GM15510 (cell line): ENCODE data around the gene MRPL54.

Source experiments
- POLR2A ChIP-seq: IDR thresholded peaks from 3 replicates; pipeline ENCODE4 v1.6.1; 2011; ENCODE audit warnings: borderline replicate concordance; ENCODE audit not compliant: insufficient read length; ENCODE audit errors: extremely low read depth

The MRPL54 gene

GRCh38 chr19:3775374-3775711 lies 12.9 kb downstream of the MRPL54 start:
- TF ChIP-seq POLR2A = no peak

DNA sequence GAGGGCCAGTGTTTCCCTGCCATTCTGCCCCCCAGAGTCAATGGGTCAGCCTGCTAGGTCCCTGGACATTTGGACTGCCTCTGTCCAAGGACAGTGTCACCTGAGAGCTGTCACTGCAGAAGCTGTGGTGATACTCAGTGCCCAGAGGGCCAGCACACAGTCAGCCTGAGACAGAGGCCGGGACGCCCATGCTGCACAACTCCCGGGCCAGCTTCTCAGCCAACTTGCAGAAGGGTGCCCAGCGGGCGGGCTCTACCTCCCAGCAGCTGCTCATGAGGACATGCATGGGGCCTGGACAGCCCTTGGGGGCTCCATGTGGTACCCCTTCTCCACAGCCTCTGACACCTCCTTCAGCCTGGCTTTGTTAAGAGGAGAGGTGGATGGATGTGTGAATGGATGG lies 13.3 kb downstream of the MRPL54 start:
- TF ChIP-seq POLR2A = no peak

- TF ChIP-seq POLR2A = no peak
Measured at GRCh38 chr19:3776479-3777040, 14.1 kb downstream of the MRPL54 start.

DNA sequence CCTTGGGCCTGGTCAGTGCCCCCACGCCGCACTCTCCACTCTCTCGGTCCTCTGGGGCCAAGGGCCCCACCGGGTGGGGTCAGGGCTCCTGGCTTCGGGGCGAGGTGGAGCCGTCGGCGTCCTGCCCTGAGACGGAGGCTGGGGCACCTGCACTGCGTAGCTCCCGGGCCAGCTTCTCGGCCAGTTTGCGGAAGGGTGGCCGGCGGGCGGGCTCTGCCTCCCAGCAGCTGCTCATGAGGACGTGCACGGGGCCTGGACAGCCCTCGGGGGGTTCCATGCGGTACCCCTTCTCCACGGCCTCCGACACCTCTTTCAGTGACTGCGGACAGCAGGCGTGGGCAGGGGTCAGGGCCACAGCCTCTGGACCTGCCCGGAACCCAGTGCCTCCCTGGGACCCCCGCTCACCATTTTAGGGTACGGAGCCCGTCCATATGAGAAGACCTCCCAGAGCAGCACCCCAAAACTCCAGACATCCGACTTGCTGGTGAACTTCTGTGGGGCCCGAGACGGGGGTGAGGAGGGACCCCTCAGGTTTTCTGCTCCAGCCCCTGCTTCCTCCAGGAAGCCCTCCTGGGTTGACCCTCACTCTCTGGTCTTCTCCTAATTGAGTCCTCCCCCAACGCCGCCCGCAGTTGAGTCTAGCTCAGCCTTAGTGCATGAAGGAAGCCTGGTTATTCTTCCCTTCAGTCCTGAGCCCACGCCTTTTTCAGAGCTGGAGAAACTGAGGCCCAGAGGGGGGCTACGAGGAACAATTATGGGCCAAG lies 15.8 kb downstream of the MRPL54 start:
- no peak for TF ChIP-seq POLR2A

DNA sequence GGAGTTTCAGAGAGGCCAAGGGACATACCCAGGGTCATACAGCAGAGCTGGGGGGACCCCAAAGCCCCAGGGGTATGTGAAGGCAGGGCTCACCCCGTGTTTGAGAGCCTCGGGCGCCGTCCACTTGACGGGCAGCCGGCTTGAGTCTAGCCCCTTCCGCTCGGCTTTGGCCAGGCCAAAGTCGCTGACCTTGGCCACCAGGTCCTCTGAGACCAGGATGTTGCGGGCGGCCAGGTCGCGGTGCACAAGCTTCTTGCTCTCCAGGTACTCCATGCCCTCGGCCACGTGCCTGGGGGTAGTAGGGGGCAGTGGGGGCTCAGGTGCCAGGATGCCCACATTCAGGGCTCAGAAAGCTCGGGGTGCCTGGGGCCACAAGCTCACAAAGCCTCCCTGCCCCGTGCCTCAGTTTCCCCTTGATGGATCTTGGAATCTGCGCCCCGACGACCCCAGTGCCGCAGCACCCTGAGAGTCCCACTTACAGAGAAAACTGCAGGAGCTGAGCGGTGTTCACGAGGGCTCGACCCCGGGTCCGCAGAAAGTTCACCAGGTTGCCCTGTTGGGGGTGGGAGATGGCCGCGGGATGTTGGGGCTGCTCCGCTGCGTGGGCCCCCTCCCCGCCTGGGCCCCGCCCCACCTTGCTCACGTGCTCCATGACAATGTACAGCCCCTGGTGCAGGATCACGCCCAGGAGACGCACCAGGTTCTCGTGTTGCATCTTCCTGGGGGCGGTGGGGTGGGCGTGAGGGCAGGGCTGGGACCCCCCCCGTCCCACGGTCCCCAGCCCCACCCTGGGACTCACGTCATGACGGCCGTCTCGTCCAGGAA lies 16.6 kb downstream of the MRPL54 start:
- TF ChIP-seq POLR2A = no peak

DNA sequence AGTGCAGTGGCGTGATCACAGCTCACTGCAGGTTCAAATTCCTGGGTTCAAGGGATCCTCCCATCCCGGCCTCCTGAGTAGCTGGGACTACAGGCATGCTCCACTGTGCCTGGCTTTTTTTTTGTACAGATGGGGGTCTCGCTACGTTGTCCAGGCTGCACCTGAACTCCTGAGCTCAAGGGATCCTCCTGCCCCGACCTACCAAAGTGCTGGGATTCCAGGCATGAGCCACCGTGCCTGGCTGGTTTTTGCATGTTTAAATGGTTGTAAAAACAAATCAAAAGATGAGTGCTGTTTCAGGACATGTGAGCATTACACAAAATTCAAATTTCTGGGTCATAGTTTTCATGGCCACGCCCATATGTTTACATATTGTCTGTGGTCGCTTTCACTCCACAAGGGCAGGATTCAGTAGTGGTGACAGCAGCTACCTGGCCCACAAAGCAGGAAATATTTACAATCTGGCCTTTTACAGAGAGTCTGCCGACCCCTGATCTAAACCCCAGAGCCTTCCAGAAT lies 18.4 kb downstream of the MRPL54 start:
- no peak for TF ChIP-seq POLR2A

- TF ChIP-seq POLR2A = no peak
Measured at GRCh38 chr19:3781603-3782002, 19.1 kb downstream of the MRPL54 start.

GRCh38 chr19:3782330-3782729 lies 19.8 kb downstream of the MRPL54 start:
- no peak for TF ChIP-seq POLR2A

DNA sequence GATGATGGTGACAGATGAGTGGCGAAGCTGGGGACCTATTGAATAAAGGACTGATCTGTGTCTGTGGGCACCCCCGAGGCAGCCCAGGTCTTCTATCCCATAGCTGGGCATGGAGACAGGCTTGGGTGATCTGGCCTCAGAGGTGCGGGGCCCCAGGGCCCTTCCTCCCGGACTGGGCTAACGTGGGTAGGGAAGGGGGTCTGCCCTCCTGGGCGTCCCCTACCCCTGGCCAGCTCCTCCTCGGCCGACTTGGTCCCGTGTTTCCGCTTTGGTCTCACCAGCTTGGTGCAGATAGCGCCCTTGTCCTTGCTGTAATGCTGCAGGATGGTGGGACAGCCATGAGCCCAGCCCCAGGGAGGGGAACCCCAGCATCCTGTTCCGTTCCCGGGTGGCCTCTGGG lies 20.4 kb downstream of the MRPL54 start:
- TF ChIP-seq POLR2A = no peak

- no peak for TF ChIP-seq POLR2A
Measured at GRCh38 chr19:3783660-3784584, 21.4 kb downstream of the MRPL54 start.

- TF ChIP-seq POLR2A = no peak
Measured at GRCh38 chr19:3784607-3785450, 22.3 kb downstream of the MRPL54 start.

DNA sequence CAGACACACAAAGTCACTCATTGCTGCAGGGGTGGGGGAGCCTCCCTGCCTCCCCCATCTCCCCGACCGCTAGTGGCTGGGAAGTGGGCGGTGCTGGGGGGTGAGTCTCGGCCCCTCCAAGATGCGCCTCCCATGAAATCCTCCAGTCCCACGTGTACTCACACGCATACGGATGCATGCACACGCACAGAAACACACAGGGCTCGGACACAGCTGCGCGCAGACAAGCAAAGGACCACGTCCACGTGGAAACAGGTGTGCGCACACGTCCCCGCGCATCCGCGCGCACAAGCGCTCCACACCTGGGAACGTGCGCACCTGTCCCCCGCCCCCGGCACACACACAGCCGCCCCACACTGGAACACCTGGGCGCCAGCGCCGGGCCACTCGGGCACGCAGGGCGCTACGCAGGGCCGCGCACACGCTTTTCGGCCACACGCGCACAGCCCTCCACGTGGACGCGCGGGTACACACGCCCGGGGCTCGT lies 23.0 kb downstream of the MRPL54 start:
- TF ChIP-seq POLR2A = no peak
